ENCODE measurements around the gene PTPN5. TPM values are rescaled to one million over a fixed set of nuclear protein-coding genes. Genes with fewer than 3 reads are reported as not detected.
A peak's percentile ranks its signal among the peaks of the same experiment; 100 is the strongest.

PTPN5 gene
- total and polyA plus RNA-seq, 10 donors: 0.08 to 2.0 (median 0.26) TPM; not detected in 1

DNA sequence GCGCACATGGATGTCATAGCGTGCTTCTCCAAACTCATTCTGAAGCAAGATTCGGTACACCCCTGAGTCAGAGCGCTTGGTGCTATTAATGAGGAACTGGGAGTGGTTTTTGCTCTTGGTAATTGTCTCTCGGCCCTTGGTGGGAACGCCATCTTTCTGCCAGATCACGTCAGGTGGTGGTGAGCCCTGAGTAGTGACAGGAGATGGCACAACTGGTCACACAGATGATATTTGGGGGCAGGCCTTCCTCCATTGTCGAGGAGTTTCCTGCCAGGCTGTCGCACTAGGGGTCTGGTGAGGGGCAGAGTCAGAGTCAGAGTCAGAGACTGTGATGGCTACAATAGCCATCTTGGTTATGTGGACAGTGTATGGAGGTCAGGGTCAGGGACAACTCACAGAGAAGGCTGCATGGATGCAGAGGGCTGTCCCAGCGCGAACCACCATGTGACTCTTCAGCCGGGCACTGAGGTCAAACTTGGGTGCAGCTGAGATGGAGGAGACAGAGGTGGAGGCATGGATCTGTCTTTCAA, 83.7 kb downstream of the PTPN5 start:
- Histone ChIP-seq H3K4me1 (peaks cover 0 to 30% (median 21%) of the 10 kb centered on the region in 6 donors), H3K9me3 (no peaks in the 10 kb centered on the region), H3K27me3 (replicated peaks in 1 of 7) (peaks cover 0 to 16% (median 0%) of the 10 kb centered on the region in 7 donors), H3K4me3 (no peak overlapping the region), H3K36me3 (peaks cover 0 to 5% (median 0%) of the 10 kb centered on the region in 6 donors), H3K27ac (peak overlapping the region in 1 of 8 donors; percentile 75)
- TF ChIP-seq POLR2AphosphoS5 (IDR thresholded peaks at IDR 0.05) (no peak), POLR2A (IDR thresholded peaks at IDR 0.05) (no peak)
- TF ChIP-seq, protein P1, sequence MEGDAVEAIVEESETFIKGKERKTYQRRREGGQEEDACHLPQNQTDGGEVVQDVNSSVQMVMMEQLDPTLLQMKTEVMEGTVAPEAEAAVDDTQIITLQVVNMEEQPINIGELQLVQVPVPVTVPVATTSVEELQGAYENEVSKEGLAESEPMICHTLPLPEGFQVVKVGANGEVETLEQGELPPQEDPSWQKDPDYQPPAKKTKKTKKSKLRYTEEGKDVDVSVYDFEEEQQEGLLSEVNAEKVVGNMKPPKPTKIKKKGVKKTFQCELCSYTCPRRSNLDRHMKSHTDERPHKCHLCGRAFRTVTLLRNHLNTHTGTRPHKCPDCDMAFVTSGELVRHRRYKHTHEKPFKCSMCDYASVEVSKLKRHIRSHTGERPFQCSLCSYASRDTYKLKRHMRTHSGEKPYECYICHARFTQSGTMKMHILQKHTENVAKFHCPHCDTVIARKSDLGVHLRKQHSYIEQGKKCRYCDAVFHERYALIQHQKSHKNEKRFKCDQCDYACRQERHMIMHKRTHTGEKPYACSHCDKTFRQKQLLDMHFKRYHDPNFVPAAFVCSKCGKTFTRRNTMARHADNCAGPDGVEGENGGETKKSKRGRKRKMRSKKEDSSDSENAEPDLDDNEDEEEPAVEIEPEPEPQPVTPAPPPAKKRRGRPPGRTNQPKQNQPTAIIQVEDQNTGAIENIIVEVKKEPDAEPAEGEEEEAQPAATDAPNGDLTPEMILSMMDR (IDR thresholded peaks at IDR 0.05 in 8 of 11, conservative IDR thresholded peaks at IDR 0.05 in 3 of 11): no peak
- intact Hi-C loops (cut with DNase I; ENCODE audit: low total_unique reads): no loop called here
- DNase-seq: peak; percentile 65
- WGBS, 5 donors: 83 to 93% (median 90%) methylated on average over 12 of the region's 12 CpGs

DNA sequence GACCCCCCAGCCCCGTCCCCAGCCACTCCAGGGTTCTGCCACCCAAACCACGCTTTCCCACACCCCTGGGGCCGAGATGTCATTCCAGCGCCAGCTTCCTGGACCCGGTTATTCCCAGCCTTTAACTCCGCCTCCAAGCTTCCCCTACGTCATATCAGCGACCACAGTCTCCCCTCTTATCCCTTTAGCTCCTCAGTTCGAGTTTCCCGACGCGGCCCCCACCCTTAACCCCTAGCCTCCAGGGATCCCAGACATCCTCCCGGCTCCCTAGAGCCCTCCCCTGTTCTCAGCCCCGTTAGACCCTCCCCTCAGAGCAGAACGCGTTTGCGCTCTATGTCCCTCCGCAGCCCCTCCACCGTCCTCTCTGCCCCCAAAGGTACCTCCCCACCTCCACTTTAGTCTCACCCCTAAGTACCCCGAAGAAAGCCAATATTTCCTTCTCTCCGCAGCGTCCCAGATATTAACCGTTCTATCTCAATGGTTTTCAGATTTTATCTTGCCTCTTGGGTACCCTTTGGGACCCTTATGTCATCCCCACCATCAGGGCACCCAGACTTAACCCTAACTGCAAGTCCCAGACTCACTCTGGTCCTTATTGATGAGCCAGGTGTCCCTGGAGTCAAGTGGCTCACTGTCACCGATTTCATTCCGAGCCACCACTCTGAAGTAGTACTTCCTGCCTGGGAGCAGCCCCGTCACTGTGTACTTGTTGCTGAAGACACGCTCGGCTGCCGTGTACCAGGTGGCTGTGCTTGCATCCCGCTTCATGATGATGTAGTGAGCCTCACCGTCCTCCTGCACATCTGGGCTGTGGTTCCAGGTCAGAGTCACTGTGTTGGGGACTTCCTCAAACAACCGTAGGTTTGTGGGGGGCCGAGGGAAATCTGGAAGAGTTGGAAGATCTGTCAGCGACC, 85.0 kb downstream of the PTPN5 start:
- Histone ChIP-seq H3K4me3 (peak overlapping the region; percentile 27 to 68 (median 38)), H3K36me3 (peaks cover 0 to 18% (median 0%) of the 10 kb centered on the region in 6 donors), H3K9me3 (no peaks in the 10 kb centered on the region), H3K4me1 (peaks cover 0 to 30% (median 21%) of the 10 kb centered on the region in 6 donors), H3K27ac (peak overlapping the region; percentile 10 to 77 (median 69)), H3K27me3 (replicated peaks in 1 of 7) (peaks cover 0 to 16% (median 0%) of the 10 kb centered on the region in 7 donors)
- peak; percentile 90 for DNase-seq
- TF ChIP-seq POLR2AphosphoS5 (IDR thresholded peaks at IDR 0.05): peak in 2 of 3 donors; percentile 73 to 79
- TF ChIP-seq POLR2A (IDR thresholded peaks at IDR 0.05): peak in 1 of 3 donors; percentile 22
- TF ChIP-seq, protein P1 (IDR thresholded peaks at IDR 0.05 in 8 of 11, conservative IDR thresholded peaks at IDR 0.05 in 3 of 11): no peak
- intact Hi-C loops (cut with DNase I; ENCODE audit: low total_unique reads): no loop called here
- WGBS, 5 donors: 5 to 12% (median 7%) methylated on average over 33 to 34 of the region's 34 CpGs

DNA sequence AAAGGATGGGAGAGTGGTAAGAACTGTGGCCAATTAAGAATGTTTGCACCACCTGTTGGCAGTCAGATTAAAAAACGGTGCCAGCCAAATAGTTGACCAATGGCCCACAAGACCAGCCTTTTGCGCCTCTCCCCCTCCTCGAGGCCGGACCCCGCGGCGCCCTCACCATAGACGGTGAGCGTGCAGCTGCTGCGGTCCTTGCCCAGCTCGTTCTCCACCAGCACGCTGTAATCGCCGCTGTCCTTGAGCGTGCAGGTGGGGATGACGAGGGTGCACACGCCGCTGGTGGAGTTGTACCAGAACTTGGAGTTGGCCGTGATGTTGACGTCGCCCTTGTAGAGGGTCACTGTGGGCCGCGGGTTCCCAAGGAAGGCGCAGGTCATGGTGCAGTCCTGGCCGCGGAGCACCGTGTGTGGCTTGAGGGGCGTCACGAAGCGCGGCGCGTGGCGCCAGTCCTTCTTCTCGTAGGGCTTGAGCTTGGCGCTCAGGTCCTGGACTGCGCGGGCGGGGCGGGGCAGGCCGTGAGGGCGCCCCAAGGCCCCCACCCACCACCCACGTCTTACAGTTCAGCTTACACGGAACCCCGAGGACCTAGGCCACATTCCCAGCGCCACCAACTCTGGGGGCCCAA, 85.8 kb downstream of the PTPN5 start:
- intact Hi-C loops (cut with DNase I; ENCODE audit: low total_unique reads): no loop called here
- Histone ChIP-seq H3K4me1 (peaks cover 0 to 30% (median 22%) of the 10 kb centered on the region in 6 donors), H3K9me3 (no peaks in the 10 kb centered on the region), H3K27ac (peak overlapping the region in 7 of 8 donors; percentile 10 to 77 (median 70)), H3K4me3 (peak overlapping the region; percentile 27 to 68 (median 38)), H3K36me3 (peaks cover 0 to 20% (median 0%) of the 10 kb centered on the region in 6 donors), H3K27me3 (replicated peaks in 1 of 7) (peaks cover 0 to 16% (median 0%) of the 10 kb centered on the region in 7 donors)
- TF ChIP-seq POLR2A (IDR thresholded peaks at IDR 0.05) (no peak), POLR2AphosphoS5 (IDR thresholded peaks at IDR 0.05) (peak; percentile 66 to 75 (median 69))
- peak; percentile 86 for DNase-seq
- WGBS, 5 donors: 2 to 5% (median 3%) methylated on average over 12 to 46 of the region's 46 CpGs

DNA sequence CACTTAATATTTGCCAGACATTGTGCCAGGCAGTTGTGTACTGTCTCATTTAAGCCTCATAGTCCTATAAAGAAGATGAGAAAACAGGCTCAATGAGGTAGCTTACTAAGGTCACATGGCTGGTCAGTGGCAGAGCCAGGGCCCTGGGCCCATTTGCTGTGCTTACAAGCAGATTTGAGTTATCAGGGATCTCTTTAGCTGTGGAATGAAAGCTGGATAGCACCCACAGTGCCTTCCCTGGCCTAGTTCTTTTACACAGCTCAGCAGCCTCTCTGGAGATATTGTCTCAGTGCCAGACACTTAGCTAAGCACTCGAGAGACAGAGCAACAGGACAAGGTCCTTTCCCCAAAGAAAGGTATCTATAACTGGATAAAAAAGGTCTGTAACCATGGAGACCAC, 86.9 kb downstream of the PTPN5 start:
- Histone ChIP-seq H3K27ac (no peak overlapping the region), H3K36me3 (peaks cover 0 to 20% (median 0%) of the 10 kb centered on the region in 6 donors), H3K27me3 (replicated peaks in 1 of 7) (peaks cover 0 to 17% (median 0%) of the 10 kb centered on the region in 7 donors), H3K9me3 (no peaks in the 10 kb centered on the region), H3K4me1 (peaks cover 0 to 40% (median 28%) of the 10 kb centered on the region in 6 donors), H3K4me3 (no peak overlapping the region)
- TF ChIP-seq, protein P1 (IDR thresholded peaks at IDR 0.05 in 8 of 11, conservative IDR thresholded peaks at IDR 0.05 in 3 of 11): no peak
- no peak for TF ChIP-seq POLR2AphosphoS5 (IDR thresholded peaks at IDR 0.05)
- no peak for TF ChIP-seq POLR2A (IDR thresholded peaks at IDR 0.05)
- intact Hi-C loops (cut with DNase I; ENCODE audit: low total_unique reads): no loop called here
- no peak for DNase-seq
- 50 to 79% (median 70%) methylated on average over 1 of the region's 1 CpG for WGBS, 5 donors
